Medulla oblongata (tissue), 1 donor: ENCODE measurements around the gene USP15.
A peak's percentile ranks its signal among the peaks of the same experiment; 100 is the strongest.
"Not testable (repeated sequence)": the region's sequence is repeated elsewhere in the genome, so short reads cannot be mapped to it uniquely, and the experiment has no call there.

Source experiments
- DNase-seq: peaks from one replicate; pipeline ENCODE4 v3.0.0-alpha.2; 2015; ENCODE audit errors: extremely low spot score

USP15 gene

GRCh38 chr12:62368430-62369223 is 108.4 kb downstream of the USP15 start:
- not testable (repeated sequence) for DNase-seq

GRCh38 chr12:62370189-62370588 is 110.0 kb downstream of the USP15 start:
- DNase-seq: no peak

- DNase-seq: no peak
Observed at GRCh38 chr12:62371661-62372060, 111.5 kb downstream of the USP15 start.

- DNase-seq: no peak
Observed at GRCh38 chr12:62372134-62372533, 111.9 kb downstream of the USP15 start.

- no peak for DNase-seq
Observed at GRCh38 chr12:62372825-62373224, 112.6 kb downstream of the USP15 start.

GRCh38 chr12:62375603-62376002 is 115.4 kb downstream of the USP15 start:
- DNase-seq: no peak

GRCh38 chr12:62379026-62379722 is 119.0 kb downstream of the USP15 start:
- DNase-seq: no peak

GRCh38 chr12:62379723-62380045 is 119.5 kb downstream of the USP15 start:
- DNase-seq: no peak

GRCh38 chr12:62382526-62382925 is 122.3 kb downstream of the USP15 start:
- no peak for DNase-seq

GRCh38 chr12:62396750-62397149 is 136.5 kb downstream of the USP15 start:
- no peak for DNase-seq

- no peak for DNase-seq
Observed at GRCh38 chr12:62400135-62400534, 139.9 kb downstream of the USP15 start.

- DNase-seq: no peak
Observed at GRCh38 chr12:62401631-62402030, 141.4 kb downstream of the USP15 start.

- no peak for DNase-seq
Observed at GRCh38 chr12:62403031-62403430, 142.8 kb downstream of the USP15 start.

- DNase-seq: no peak
Observed at GRCh38 chr12:62407587-62407986, 147.4 kb downstream of the USP15 start.

GRCh38 chr12:62409068-62409467 is 148.9 kb downstream of the USP15 start:
- DNase-seq: no peak

GRCh38 chr12:62414180-62414579 is 154.0 kb downstream of the USP15 start:
- no peak for DNase-seq

GRCh38 chr12:62426089-62426488 is 165.9 kb downstream of the USP15 start:
- DNase-seq: no peak

- no peak for DNase-seq
Observed at GRCh38 chr12:62429457-62429856, 169.3 kb downstream of the USP15 start.

- no peak for DNase-seq
Observed at GRCh38 chr12:62434494-62435302, 174.5 kb downstream of the USP15 start.

GRCh38 chr12:62435303-62436163 is 175.3 kb downstream of the USP15 start:
- DNase-seq: peak; percentile 75

GRCh38 chr12:62436164-62436503 is 175.9 kb downstream of the USP15 start:
- DNase-seq: no peak
